Occipital lobe (tissue), 2 donors: Measurements from ENCODE around the gene PIK3R3. TPM values are rescaled to one million over a fixed set of nuclear protein-coding genes. Genes with fewer than 3 reads are reported as not detected.

ENCODE experiments used
- DNase-seq: peaks from one replicate; lab custom pipeline; 2025; lab: John Stamatoyannopoulos, UW
- total RNA-seq: library from RNA; depleted of rRNA; stranded (reverse); fragments of >200 nt; gene quantifications from one replicate; pipeline ENCODE4 v1.2.3, GENCODE V29; 2014

Gene PIK3R3
- total RNA-seq, 1 donor from 2014 or later, result 25.3 TPM

DNA sequence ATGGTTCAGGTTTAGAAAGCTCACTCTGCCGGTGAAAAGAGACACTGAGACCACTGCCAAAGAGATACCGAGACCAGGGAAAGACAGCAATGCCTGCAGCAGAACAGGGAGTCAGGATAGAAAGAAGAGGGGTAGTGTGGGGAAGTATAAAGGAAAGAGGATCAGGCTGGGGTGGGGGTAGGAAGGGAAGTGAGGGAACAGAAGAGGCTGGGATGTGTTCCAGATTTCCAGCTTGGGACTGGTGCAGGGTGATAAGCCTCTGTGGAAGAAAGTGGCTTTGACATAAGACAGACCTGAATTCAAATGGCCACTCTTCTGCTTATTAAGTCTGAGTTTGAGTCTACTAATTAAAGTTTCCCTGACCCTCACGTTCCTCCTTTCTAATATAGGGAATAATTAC is 105.9 kb downstream of the PIK3R3 start:
- no peak for DNase-seq

DNA sequence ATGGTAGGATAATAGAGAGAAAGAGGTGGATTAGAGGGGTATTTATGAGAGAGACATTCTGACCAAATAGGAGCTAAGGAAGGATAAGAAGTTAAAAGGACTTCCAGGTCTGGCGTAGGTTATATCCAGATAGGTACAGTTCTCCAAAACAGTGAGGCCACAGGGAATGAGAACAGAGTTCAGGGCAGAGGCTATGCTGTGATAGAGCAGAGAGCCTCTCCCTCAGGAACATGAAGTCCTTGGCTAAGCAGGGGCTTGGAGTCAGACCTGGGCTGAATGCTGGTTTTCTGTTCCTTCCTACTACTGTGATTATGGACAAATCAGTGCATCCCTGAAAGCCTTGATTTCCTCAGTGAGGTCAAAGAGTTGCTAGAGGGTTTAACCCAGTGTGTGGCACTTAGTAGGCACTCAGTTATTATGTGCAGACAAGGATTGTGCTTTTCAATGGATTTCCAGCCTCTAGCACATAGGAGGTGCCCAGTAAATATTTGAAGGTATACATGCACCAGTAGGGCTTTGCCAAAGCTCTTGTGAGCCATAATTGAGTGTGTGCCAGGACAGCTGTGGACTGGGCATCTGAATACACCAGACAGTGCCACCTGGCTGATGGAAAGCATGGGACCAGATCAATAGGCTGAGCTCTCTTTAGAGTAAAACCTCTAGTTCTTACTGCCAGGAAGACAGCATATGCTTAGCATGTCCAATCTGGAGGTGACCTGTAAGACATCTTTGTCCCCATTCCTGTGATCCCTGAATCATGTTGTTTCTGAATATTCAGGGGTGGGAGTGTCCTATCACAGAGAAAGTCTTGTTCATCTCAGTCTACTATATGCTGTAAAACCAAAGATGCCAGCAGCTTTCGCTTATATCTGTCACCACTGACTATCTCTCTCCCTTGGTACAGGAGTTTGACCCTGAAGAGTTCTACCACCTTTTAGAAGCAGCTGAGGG is 111.1 kb downstream of the PIK3R3 start:
- DNase-seq, result no peak

DNA sequence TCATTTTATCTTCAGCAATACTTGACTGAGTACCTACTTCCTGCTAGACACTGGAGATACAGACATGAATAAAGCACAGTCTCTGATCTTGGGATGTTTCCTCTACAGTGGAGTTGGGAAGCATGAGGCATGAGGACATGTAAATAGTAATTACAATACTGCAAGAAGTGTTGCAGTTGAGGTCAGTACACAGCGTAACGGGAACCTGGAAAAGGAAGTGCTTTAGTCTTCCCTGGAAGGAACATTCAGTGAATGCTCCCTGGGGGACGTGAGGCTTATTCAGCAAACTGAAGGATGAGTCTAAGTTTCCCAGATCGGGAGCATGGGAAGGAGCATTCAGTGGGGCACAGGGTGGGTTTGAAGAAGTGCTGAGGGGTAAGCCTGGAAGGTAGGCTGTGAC is 112.4 kb downstream of the PIK3R3 start:
- no peak for DNase-seq

DNA sequence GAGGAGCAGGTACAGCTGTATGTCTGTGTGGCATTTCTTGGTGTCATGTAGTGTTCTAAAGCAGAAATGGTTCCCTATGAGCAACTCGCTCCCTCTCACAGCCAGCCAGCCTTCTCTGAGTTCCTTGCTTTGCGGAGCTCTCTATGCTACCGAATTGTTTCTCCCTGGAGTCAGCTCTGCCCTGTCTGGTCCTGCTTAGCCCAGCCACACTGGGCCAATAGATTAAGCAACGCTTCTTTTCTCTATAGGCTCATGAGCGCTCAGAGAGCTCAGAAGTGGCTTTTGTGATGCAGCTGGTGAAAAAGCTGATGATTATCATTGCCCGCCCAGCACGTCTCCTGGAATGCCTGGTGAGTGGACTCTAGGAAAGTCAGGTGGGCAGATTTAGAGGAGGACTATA is 113.1 kb downstream of the PIK3R3 start:
- no peak for DNase-seq

DNA sequence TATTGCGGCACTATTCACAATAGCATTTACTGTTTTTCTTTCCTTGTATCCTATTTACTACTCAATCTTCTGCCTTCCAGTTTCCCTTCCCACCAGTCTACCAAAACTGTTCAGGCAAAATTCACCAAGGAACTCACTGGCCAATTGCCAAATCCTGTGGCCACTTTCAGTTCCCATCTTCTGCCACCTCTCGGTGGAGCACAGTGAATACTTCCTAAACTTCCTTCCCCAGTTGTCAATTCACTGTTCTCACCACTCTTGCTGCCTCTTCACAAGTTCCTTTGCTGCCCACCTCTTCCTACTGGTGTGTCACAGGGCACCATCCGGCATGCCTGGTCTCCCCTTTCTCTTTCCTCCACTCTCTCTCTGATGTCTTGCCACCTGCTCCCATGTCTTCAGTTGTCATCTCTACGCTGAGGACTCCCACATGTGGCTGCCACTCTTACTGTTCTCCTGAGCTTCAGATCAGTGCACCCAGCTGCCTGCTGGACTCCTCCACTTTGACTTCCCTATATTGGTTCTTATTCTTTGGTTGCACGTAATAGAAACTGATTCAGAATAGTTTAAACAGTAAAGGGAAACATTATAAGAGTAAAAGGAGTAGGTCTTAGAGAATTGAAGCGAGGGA is 114.4 kb downstream of the PIK3R3 start:
- DNase-seq, result no peak

DNA sequence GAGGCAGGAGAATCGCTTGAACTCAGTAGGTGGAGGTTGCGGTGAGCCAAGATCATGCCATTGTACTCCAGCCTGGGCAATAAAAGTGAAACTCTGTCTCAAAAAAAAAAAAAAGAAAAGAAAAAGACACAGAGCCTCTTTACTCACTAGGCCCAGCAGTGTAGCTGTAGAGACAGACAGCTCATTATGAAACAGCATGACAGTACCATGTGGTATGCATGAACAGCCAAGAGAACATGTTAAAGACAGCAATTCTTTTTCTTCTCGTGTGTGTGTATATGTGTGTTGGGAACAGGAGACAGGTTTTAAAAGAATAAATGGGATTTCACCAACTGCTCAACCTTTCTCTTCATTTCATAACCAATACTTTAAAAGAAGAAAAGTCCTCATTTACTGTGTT is 118.8 kb downstream of the PIK3R3 start:
- no peak for DNase-seq

DNA sequence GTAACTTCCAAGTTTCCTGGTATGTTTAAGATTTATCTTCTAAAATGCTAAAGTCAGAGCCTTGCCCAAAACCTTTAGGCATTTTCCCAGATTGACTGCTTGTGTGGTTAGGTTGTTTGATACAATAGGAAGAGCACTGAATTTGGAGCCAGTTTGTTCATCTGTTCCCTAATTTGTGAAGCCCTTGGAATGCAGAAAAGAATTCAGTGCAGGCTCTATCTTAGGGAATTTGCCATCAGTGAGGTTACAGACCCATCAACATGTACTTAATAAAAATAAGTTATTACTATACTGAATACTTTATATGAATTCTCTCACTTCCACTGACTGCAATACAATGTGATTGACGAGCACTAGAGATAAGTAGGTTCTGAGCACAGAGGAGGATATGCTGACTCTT is 120.2 kb downstream of the PIK3R3 start:
- DNase-seq, result no peak

DNA sequence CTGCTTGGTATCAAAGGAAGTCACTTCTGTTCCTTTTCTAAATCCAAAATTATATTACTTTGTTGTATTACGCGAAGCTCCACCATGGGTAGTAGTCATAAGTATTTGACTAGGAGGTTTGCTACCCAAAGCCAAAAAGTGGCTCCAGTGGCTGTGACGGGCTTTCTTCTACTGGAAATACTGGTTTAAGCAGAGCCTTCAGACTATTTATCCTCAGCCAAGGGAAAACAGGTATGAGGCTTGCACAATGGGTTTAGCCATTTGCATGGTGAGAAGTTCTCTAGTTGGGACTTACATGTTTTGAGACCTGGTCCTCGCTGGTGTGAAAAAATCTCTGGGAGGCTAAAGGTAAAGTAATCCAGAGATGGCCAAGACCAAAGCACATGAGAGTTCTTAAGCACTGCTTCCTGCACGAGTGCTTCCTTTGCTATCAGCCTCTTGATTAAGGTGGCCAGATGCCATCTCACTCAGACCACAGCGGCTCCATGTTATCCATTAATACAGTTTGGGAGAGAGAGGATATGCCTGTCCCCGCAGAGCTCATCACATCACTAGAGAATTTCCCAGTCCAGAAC is 121.2 kb downstream of the PIK3R3 start:
- DNase-seq, result no peak

DNA sequence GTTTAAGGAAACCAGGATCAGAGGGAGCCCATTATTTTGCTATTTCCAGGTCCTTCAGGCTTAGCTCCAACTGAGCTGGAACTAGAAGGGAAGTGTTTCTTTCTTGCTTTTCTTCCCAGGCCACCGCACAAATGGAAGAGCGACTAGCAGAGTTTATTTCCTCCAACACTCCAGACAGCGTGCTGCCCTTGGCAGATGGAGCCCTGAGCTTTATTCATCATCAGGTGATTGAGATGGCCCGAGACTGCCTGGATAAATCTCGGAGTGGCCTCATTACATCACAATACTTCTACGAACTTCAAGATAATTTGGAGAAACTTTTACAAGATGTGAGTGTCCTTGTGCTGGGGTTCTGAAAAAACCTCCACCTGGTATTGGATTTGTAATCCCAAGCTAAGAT is 121.8 kb downstream of the PIK3R3 start:
- no peak for DNase-seq

DNA sequence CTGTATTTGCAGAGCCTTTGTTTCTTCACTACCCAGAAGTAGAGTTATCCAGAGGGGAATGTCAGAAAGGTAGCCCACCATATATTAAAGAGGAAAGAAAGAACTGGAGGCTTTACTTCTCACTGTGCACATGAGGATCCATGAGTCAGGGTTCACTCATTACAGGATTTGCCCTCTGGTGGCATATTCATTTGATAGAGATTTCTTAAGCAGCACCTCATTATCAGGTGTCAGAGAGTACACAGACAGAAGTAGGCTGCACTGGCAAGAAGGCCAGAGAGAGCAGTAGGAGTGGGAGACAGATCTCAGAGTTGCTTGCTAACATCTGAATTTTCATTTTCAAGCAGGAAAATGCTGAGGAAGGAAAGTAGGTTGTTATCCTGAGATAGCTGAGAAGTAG is 123.8 kb downstream of the PIK3R3 start:
- no peak for DNase-seq

DNA sequence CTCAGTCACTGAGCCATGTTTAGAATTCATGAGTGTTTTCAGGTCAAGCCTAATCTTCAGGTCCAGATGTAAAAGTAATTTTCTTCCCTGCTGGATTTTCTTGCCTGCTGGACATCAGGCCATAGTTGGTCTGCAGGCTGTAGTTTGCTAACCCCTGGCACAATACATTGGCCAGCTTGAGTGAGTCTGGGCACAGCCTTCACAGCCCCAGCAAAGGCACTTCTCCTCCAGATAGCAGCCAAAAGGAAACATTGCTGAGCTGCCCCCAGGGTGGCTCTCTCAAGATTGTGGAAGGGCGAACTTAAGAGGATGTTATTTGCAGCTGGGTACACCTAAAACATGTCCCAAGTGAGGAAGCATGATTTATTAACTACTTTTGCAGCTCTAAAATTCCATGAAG is 126.8 kb downstream of the PIK3R3 start:
- DNase-seq, result no peak

DNA sequence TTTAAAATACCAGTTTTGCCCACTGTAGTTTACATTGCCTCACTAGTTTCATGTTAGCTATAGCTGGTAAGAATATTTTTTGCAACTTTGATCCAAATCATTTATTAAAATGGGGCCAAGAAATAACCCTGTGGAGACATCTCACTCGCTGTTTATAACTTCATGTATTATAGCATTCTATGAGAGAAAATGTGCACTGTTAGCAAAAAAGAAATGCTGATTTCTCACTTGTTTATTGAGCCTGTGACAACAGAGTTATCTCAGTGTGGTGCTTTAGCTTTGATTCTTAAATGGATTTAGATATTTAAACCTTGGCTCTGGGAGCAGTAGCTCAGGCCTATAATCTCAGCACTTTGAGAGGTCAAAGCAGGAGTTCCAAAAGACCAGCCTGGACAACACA is 127.9 kb downstream of the PIK3R3 start:
- no peak for DNase-seq

DNA sequence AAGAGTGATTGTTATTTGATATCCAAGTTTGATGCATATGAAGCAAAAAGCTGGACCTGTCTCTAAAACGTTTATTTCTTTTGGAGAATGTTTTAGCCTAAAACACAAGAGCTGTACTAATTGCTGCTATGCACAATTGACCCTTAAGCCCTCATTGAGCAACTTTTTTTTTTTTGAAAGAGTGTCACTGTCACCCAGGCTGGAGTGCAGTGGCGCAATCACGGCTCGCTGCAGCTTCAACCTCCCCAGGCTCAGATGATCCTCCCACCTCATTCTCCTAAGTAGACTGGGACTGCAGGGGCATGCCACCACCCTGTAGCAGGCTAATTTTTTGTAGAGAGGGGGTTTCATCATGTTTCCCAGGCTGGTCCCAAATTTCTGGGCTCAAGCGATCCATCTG is 129.1 kb downstream of the PIK3R3 start:
- DNase-seq, result no peak

DNA sequence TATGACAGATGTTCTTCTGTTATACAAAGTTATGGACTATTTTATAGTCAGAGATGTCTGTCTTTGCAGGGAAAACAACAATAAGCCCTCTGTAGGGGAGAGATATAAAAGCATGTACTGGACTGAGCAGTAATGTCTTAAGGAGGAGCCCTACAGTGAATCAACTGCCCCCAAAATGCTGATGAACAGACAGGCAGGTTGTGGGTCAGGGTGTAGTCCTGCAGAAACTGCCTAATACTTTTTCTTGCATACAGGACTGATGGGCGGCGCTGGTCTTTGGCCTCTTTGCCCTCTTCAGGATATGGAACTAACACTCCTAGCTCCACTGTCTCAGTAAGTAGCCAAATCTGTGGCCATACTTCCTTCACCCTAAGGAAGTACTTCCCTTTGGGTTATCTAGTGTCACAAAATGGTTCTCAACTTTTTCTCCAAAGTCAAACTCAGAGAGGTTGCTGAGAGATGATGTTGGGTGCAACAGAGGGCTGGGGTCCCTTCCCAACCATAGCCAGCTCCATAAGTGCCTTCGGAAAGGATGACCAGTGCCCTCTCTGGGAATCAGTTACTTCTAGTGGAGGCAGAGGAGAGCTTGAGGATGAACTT is 129.8 kb downstream of the PIK3R3 start:
- no peak for DNase-seq

DNA sequence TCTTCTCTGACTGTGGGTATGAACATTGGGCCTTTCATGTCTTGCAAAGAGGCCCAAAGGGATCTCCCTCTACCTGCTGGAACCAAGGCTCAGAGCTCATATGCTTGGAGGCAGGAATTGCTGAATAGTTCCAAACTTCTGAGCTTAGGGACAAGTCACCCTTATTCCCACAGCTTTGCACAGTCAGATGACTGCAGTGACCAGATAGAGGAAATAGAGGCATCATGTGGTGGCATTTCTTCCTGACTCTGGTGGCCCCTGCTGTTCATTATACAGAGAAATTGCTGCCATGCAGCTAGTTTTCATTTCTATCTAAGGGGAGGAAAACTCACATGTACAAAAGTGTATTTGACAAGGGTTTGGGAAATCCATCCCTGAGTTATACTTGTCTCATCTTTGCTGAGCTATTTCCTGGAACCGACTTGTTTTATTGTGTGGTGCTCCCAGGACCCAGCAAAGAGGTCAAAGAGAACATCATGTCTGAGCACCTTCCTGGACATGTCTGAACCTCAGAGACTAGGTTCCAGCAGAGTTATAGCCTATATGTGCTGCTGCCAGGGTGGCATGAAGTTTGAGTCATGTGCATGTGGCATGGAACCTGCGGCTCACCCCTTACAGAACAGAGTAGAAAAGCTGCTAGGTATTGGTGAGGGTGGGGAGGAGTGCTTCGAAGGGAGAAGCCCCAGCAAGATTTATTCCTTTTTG is 131.2 kb downstream of the PIK3R3 start:
- DNase-seq, result no peak

DNA sequence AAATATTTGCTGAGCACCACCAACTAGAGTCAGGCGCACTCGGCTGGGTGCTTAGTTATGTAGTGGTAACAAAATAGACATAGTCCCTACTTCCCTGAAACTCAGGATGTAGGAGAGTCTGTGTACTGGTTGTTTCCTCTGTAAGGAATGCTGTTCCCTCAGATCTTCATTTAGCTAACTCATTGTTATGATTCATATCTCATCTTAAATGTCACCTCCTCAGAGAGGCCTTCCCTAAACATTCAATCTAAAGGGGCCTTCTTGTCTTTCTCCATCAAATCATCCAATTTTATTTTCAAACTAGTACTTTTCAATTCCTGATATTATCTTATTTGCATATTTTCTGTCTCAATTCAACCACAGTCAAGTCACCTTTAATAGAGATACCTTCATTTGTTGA is 132.9 kb downstream of the PIK3R3 start:
- DNase-seq, result no peak

DNA sequence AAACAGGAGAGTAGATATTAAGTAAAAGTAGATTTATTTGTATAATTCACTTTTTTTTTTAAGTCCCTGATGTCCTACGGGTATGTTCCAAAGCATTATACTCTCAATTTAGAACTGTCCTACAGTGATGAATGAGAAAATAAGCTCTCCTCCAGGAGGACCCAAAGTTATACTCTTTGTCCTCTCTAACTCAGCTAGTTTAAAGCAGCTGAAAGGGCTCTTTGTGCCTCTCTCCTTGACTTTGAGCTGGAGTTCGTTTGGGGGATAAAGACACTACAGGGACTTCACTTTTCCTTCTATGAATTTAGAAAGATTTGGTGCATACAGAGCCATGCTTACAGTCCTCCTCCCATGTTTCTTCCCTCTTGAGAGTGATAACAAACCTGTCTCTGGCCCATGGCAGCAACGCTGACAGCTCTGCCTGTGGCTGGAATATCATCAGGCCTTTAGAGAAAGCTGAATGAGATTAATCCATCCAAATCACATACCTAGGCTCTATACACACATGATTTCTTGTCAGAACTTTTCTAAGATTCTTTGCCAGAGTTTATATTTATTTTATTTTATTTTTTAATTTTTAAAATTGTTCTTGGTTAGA is 134.3 kb downstream of the PIK3R3 start:
- no peak for DNase-seq

DNA sequence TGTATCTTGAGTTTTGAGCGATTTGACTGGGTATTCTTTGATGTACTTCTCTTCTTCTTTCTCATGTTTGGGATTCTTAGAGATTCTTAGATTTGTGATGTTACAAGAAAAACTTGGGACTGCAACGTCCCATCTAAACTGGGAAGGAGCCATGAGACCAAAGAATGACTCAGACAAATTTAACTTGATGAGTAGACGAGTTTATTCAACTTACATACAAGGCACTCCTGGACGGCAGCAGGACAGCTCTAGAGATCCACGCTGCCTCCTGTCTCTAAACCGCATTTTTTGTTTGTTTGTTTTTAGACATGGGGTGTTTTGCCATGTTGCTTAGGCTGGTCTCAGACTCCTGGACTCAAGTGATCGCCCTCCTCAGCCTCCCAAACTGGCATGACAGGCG is 137.1 kb downstream of the PIK3R3 start:
- DNase-seq, result no peak

DNA sequence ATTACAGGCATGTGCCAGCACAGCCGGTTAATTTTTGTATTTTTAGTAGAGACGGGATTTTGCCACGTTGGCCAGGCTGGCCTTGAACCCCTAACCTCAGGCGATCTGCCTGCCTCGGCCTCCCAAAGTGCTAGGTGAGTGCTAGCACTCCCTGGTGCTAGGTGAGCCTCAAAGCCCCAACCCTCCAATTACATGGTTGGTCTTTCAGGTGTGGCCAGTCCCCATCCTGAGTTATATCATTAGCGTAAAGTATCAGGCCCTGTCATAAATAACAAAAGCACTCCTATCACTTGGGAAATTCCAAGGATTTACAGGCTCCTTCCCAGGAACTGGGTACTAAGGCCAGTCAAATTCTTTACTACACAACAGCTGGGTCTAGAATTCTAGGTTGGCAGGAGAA is 138.0 kb downstream of the PIK3R3 start:
- DNase-seq, result no peak
